ENCODE measurements around the gene AGMO. TPM values are rescaled to one million over a fixed set of nuclear protein-coding genes. Genes with fewer than 3 reads are reported as not detected.

The AGMO gene
- total RNA-seq, 1 donor from 2014 or later = 1.2 TPM

- H3K36me3 Mint-ChIP-seq (ENCODE audit: unreplicated experiment) = no peaks in the 10 kb centered on the region
- H3K4me1 Mint-ChIP-seq (ENCODE audit: low read depth, unreplicated experiment) = peaks cover 7% of the 10 kb centered on the region
- no peak for DNase-seq
- H3K27me3 Mint-ChIP-seq (ENCODE audit: unreplicated experiment) = no peaks in the 10 kb centered on the region
- H3K27ac Mint-ChIP-seq (ENCODE audit: unreplicated experiment) = no peak overlapping the region
- H3K9me3 Mint-ChIP-seq (ENCODE audit: unreplicated experiment) = no peaks in the 10 kb centered on the region
- TF ChIP-seq CTCF (IDR thresholded peaks at IDR 0.05; ENCODE audit: partially characterized antibody, unreplicated experiment) = no peak
- H3K4me3 Mint-ChIP-seq (ENCODE audit: unreplicated experiment) = no peak overlapping the region
Observed at GRCh38 chr7:15476531-15476918, 85.3 kb downstream of the AGMO start.

DNA sequence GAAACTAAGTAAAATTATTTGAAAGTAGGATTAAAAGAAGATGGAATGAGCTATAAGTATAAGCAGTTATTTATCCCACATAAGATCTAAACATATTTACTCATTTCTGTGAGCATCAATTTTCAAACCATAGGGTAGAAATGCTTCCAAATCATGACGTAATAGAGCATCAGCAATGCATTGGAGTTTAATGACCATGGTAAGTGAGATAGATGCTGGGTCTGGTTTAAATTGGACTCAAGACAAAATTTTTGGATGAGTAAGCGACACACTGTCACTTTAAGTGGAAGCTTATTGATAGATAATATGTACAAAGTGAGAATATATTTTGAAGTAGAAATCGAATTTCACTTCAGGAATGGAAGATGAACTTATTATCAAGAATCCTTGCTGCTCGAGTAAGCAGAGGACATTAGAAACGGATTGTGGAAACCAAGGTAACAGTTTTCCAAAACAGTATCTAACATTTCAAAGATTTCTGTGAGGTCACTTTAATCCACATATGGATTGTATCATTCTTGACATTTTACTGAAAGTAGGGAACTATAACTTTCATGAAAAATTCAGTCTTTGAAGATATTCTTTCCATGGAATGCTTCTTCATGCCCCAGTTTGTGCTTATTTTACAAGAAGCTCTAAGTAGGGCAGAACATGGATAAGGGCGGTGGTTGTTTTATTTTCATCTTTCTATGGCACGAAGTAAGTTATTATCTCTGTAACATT, 85.8 kb downstream of the AGMO start:
- no peaks in the 10 kb centered on the region for H3K9me3 Mint-ChIP-seq (ENCODE audit: unreplicated experiment)
- no peak for TF ChIP-seq CTCF (IDR thresholded peaks at IDR 0.05; ENCODE audit: partially characterized antibody, unreplicated experiment)
- DNase-seq = no peak
- no peaks in the 10 kb centered on the region for H3K36me3 Mint-ChIP-seq (ENCODE audit: unreplicated experiment)
- no peak overlapping the region for H3K4me3 Mint-ChIP-seq (ENCODE audit: unreplicated experiment)
- peaks cover 5% of the 10 kb centered on the region for H3K4me1 Mint-ChIP-seq (ENCODE audit: low read depth, unreplicated experiment)
- H3K27ac Mint-ChIP-seq (ENCODE audit: unreplicated experiment) = no peak overlapping the region
- no peaks in the 10 kb centered on the region for H3K27me3 Mint-ChIP-seq (ENCODE audit: unreplicated experiment)

DNA sequence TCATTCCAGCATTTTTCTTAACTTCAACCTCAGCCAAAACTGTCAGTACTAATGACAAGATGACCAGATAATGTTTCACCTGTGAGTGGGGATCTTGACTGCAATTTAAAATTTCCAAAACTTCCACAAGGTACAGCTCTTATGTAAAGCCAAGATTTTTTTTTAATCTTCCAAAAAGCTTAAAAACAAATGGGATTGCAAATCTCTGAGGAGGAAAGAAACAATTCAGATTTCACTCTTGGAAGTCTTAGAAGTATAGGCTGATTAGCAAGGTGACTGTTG, 90.2 kb downstream of the AGMO start:
- no peak for DNase-seq
- Mint-ChIP-seq H3K27ac (ENCODE audit: unreplicated experiment) (no peak overlapping the region), H3K4me1 (ENCODE audit: low read depth, unreplicated experiment) (peaks cover 6% of the 10 kb centered on the region)

GRCh38 chr7:15470825-15471668, 90.8 kb downstream of the AGMO start:
- H3K9me3 Mint-ChIP-seq (ENCODE audit: unreplicated experiment) = no peaks in the 10 kb centered on the region
- no peak overlapping the region for H3K4me3 Mint-ChIP-seq (ENCODE audit: unreplicated experiment)
- TF ChIP-seq CTCF (IDR thresholded peaks at IDR 0.05; ENCODE audit: partially characterized antibody, unreplicated experiment) = no peak
- DNase-seq = no peak
- H3K27ac Mint-ChIP-seq (ENCODE audit: unreplicated experiment) = no peak overlapping the region
- H3K36me3 Mint-ChIP-seq (ENCODE audit: unreplicated experiment) = no peaks in the 10 kb centered on the region
- H3K4me1 Mint-ChIP-seq (ENCODE audit: low read depth, unreplicated experiment) = peaks cover 6% of the 10 kb centered on the region
- peaks cover 3% of the 10 kb centered on the region for H3K27me3 Mint-ChIP-seq (ENCODE audit: unreplicated experiment)

More for the DNA sequence above, 90.2 kb downstream of the AGMO start:
- Mint-ChIP-seq H3K9me3 (ENCODE audit: unreplicated experiment) (no peaks in the 10 kb centered on the region), H3K4me3 (ENCODE audit: unreplicated experiment) (no peak overlapping the region), H3K27me3 (ENCODE audit: unreplicated experiment) (peaks cover 3% of the 10 kb centered on the region), H3K36me3 (ENCODE audit: unreplicated experiment) (no peaks in the 10 kb centered on the region)
- no peak for TF ChIP-seq CTCF (IDR thresholded peaks at IDR 0.05; ENCODE audit: partially characterized antibody, unreplicated experiment)

GRCh38 chr7:15464667-15465121, 97.1 kb downstream of the AGMO start:
- Mint-ChIP-seq H3K36me3 (ENCODE audit: unreplicated experiment) (no peaks in the 10 kb centered on the region), H3K4me3 (ENCODE audit: unreplicated experiment) (no peak overlapping the region), H3K27ac (ENCODE audit: unreplicated experiment) (no peak overlapping the region), H3K4me1 (ENCODE audit: low read depth, unreplicated experiment) (peaks cover 14% of the 10 kb centered on the region), H3K9me3 (ENCODE audit: unreplicated experiment) (no peaks in the 10 kb centered on the region), H3K27me3 (ENCODE audit: unreplicated experiment) (peaks cover 3% of the 10 kb centered on the region)
- no peak for TF ChIP-seq CTCF (IDR thresholded peaks at IDR 0.05; ENCODE audit: partially characterized antibody, unreplicated experiment)
- DNase-seq = no peak

All from glutamatergic neuron (in vitro differentiated cells).